HG02798 (cell line): ENCODE measurements around the gene YPEL5.
"Not testable (repeated sequence)": the region's sequence is repeated elsewhere in the genome, so short reads cannot be mapped to it uniquely, and the experiment has no call there.

Source experiments
- ATAC-seq: cut with Tn5 transposase; IDR thresholded peaks from one replicate; pipeline ENCODE4 v1.9.1; 2021; ENCODE audit warnings: mild to moderate bottlenecking; ENCODE audit not compliant: unreplicated experiment, poor library complexity

YPEL5 gene

GRCh38 chr2:30135541-30135940, 11.3 kb upstream of the YPEL5 start:
- no peak for ATAC-seq

- no peak for ATAC-seq
Observed at GRCh38 chr2:30136764-30137444, 9.9 kb upstream of the YPEL5 start.

GRCh38 chr2:30139131-30139870, 7.5 kb upstream of the YPEL5 start:
- peak; percentile 82 for ATAC-seq

GRCh38 chr2:30141136-30141535, 5.7 kb upstream of the YPEL5 start:
- no peak for ATAC-seq

- ATAC-seq = no peak
Observed at GRCh38 chr2:30144260-30144659, 2.5 kb upstream of the YPEL5 start.

- not testable (repeated sequence) for ATAC-seq
Observed at GRCh38 chr2:30144951-30145350, 1.9 kb upstream of the YPEL5 start.

GRCh38 chr2:30145826-30146336, 926 bp upstream of the YPEL5 start:
- ATAC-seq = no peak

GRCh38 chr2:30147196-30147714, 448 bp downstream of the YPEL5 start:
- peak; percentile 1 for ATAC-seq

- ATAC-seq = peak; percentile 30
Observed at GRCh38 chr2:30147715-30148610, 1.2 kb downstream of the YPEL5 start.

GRCh38 chr2:30148850-30149249, 2.0 kb downstream of the YPEL5 start:
- no peak for ATAC-seq

- no peak for ATAC-seq
Observed at GRCh38 chr2:30149513-30149912, 2.7 kb downstream of the YPEL5 start.

- ATAC-seq = no peak
Observed at GRCh38 chr2:30149976-30150375, 3.2 kb downstream of the YPEL5 start.

GRCh38 chr2:30150786-30151185, 4.0 kb downstream of the YPEL5 start:
- no peak for ATAC-seq

GRCh38 chr2:30152385-30152784, 5.6 kb downstream of the YPEL5 start:
- ATAC-seq = no peak

GRCh38 chr2:30155202-30155601, 8.4 kb downstream of the YPEL5 start:
- ATAC-seq = no peak

- no peak for ATAC-seq
Observed at GRCh38 chr2:30155889-30156658, 9.3 kb downstream of the YPEL5 start.

- ATAC-seq = no peak
Observed at GRCh38 chr2:30157616-30158015, 10.8 kb downstream of the YPEL5 start.

- no peak for ATAC-seq
Observed at GRCh38 chr2:30159766-30160165, 13.0 kb downstream of the YPEL5 start.

GRCh38 chr2:30161929-30162706, 15.3 kb downstream of the YPEL5 start:
- ATAC-seq = no peak
